ENCODE results near the gene GRB2. TPM values are rescaled to one million over a fixed set of nuclear protein-coding genes. Genes with fewer than 3 reads are reported as not detected.

GRB2 gene
- total and polyA plus RNA-seq, 7 experiments from 2014 or later = 112 to 167 (median 145) TPM

DNA sequence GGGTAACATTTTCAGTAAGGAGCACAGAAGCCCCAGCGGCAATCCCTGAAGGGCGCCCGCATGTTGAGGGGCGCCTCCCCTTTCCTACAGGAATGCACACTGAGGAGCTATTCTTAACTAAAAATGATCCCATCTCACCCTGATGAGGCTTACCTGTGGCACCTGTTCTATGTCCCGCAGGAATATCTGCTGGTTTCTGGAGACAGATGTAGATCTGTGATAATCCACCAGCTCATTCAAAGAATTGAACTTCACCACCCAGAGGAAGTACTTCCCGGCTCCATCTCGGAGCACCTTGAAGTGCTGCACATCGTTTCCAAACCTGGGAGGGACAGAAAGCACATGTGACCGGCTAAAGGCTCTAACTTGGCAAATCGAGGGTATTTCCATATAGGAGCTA, 84.0 kb downstream of the GRB2 start:
- H3K4me1 ChIP-seq (ENCODE audit: control insufficient read depth in 2 of 2, insufficient read depth in 2 of 2, low read length in 2 of 2) = peaks cover 4 to 11% of the 10 kb centered on the region in 2 donors
- peaks cover 11 to 69% (median 11%) of the 10 kb centered on the region in 3 experiments for H3K36me3 ChIP-seq (ENCODE audit: control insufficient read depth in 2 of 3, insufficient read depth in 3 of 3, low read length in 3 of 3)
- intact Hi-C loops (cut with micrococcal nuclease) = no loop called here
- ATAC-seq = no peak
- ChIA-PET CTCF (interaction anchor here (0.6 to 3.6 kb wide), 14 partner anchors 9 to 207 kb away, joined by 3 to 20 read pairs (median 4); no protein-coding TSS in a partner anchor), POLR2A (interaction anchor here (0.6 to 2.6 kb wide), 5 partner anchors 15 to 84 kb away, joined by 3 to 18 read pairs (median 4); partner anchors contain the start of gene GRB2)
- no peaks in the 10 kb centered on the region for H3K9me3 ChIP-seq (ENCODE audit: control insufficient read depth in 2 of 3, low read length in 3 of 3)
- Mint-ChIP-seq H3K4me1 (peaks cover 0 to 34% (median 23%) of the 10 kb centered on the region in 7 donors), H3K27me3 (no peaks in the 10 kb centered on the region), H3K9me3 (no peaks in the 10 kb centered on the region), H3K4me3 (no peak overlapping the region), H3K27ac (peak overlapping the region in 1 of 9 donors; percentile 25), H3K36me3 (peaks cover 0 to 29% (median 13%) of the 10 kb centered on the region in 5 donors)
- no peaks in the 10 kb centered on the region for H3K27me3 ChIP-seq (ENCODE audit: control insufficient read depth in 2 of 2, insufficient read depth in 2 of 2, low read length in 2 of 2)
- no peak overlapping the region for H3K27ac ChIP-seq (ENCODE audit: low read depth, low read length)
- H3K4me3 ChIP-seq (ENCODE audit: low read length) = no peak overlapping the region
- DNase-seq = no peak

DNA sequence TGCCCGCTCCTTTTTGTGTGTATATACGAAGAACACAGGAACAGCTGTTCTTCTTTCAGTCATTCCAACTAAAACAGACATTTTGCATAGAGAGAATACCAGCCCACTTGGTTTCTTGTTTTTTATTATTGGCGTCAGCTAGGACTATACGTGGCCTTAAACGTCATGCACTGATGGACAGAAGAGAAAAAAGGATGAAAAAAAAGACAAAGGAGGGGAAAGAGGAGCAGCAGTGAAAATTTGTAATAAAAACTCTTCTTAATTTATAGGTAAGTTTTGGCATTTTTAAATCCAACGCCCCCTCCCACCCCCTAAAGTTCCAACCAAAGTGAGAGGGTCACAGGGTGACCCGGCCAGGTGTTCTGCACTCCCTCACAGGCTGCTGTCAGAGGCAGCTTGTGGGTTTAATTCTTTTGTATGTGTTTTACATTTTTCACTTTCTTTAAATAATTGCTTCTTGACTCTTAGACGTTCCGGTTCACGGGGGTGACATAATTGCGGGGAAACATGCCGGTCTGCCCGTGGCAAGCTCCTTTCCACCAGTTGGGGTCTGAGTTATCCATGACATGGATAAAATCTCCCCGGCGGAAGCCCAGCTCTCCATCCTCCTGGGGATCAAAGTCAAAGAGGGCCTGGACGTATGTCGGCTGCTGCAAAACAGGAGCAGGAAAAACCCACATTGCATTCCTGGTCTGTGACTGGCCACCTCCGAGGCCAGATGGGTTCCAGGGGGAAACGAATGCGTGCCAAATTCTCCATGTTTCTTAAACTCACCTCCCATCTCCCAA, 85.4 kb downstream of the GRB2 start:
- H3K4me1 ChIP-seq (ENCODE audit: control insufficient read depth in 2 of 2, insufficient read depth in 2 of 2, low read length in 2 of 2) = peaks cover 4% of the 10 kb centered on the region in 2 donors

DNA sequence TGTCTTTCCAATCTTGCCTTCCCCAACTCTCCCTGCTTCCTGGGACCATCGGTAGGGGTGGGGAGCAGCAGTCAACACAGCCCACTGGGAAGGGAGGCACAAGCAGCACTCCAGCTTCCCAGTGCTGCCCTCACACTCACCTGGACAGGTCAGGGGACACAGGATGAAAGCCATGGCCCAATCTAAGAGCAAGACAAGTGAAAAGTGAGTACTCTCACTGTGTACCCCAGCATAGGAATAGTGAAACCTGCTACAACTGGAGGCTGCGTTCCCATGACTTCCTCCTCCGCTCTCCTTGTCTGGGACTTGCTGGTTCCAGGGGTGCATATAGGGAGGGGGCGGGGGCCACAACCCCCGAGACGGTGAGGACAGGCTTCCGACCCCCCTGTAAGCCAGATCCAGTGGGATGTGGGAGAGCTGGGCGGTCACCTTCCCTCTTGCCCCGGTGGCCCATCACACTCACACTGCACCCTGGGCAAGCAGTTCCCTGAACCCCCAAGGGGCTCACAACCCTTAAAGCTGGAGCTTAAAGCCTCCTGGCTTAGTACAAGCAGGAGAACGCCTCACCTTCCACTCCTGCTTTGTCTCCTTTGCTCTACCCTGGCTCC, 86.8 kb downstream of the GRB2 start:
- no peak overlapping the region for H3K4me3 ChIP-seq (ENCODE audit: low read length)
- ATAC-seq (no peak), DNase-seq (no peak)
- intact Hi-C loops (cut with micrococcal nuclease) = no loop called here
- H3K36me3 ChIP-seq (ENCODE audit: control insufficient read depth in 2 of 3, insufficient read depth in 3 of 3, low read length in 3 of 3) = peaks cover 11 to 56% (median 11%) of the 10 kb centered on the region in 3 experiments
- ChIA-PET CTCF (interaction anchor here (1.0 to 1.9 kb wide), 2 partner anchors 11 to 93 kb away, joined by 4 to 6 read pairs; no protein-coding TSS in a partner anchor), POLR2A (no interaction called here)
- no peak overlapping the region for H3K4me3 Mint-ChIP-seq
- H3K27ac Mint-ChIP-seq = peak overlapping the region in 3 of 9 donors; percentile 5 to 42 (median 36)
- no peak overlapping the region for H3K27ac ChIP-seq (ENCODE audit: low read depth, low read length)
- H3K9me3 ChIP-seq (ENCODE audit: control insufficient read depth in 2 of 3, low read length in 3 of 3) = no peaks in the 10 kb centered on the region
- no peaks in the 10 kb centered on the region for H3K27me3 ChIP-seq (ENCODE audit: control insufficient read depth in 2 of 2, insufficient read depth in 2 of 2, low read length in 2 of 2)
- H3K27me3 Mint-ChIP-seq = no peaks in the 10 kb centered on the region
- peaks cover 4% of the 10 kb centered on the region in 2 donors for H3K4me1 ChIP-seq (ENCODE audit: control insufficient read depth in 2 of 2, insufficient read depth in 2 of 2, low read length in 2 of 2)
- H3K36me3 Mint-ChIP-seq = peaks cover 0 to 25% (median 10%) of the 10 kb centered on the region in 5 donors
- H3K4me1 Mint-ChIP-seq = peaks cover 0 to 19% (median 9%) of the 10 kb centered on the region in 7 donors
- H3K9me3 Mint-ChIP-seq = no peaks in the 10 kb centered on the region

More for the DNA sequence above, 85.4 kb downstream of the GRB2 start:
- peaks cover 11 to 62% (median 11%) of the 10 kb centered on the region in 3 experiments for H3K36me3 ChIP-seq (ENCODE audit: control insufficient read depth in 2 of 3, insufficient read depth in 3 of 3, low read length in 3 of 3)
- peaks cover 0 to 27% (median 10%) of the 10 kb centered on the region in 5 donors for H3K36me3 Mint-ChIP-seq
- peak overlapping the region in 3 of 9 donors; percentile 13 to 51 (median 48) for H3K27ac Mint-ChIP-seq
- no peak for ATAC-seq
- no peak overlapping the region for H3K27ac ChIP-seq (ENCODE audit: low read depth, low read length)
- no peaks in the 10 kb centered on the region for H3K9me3 ChIP-seq (ENCODE audit: control insufficient read depth in 2 of 3, low read length in 3 of 3)
- H3K9me3 Mint-ChIP-seq = no peaks in the 10 kb centered on the region
- ChIA-PET POLR2A (interaction anchor here (0.6 kb wide), 1 partner anchor 94 kb away, joined by 4 read pairs; no protein-coding TSS in a partner anchor), CTCF (interaction anchor here (0.6 to 1.9 kb wide), 5 partner anchors 10 to 102 kb away, joined by 3 to 7 read pairs (median 4); no protein-coding TSS in a partner anchor)
- DNase-seq = no peak
- H3K27me3 ChIP-seq (ENCODE audit: control insufficient read depth in 2 of 2, insufficient read depth in 2 of 2, low read length in 2 of 2) = no peaks in the 10 kb centered on the region
- no peak overlapping the region for H3K4me3 Mint-ChIP-seq
- intact Hi-C loops (cut with micrococcal nuclease) = no loop called here
- H3K4me3 ChIP-seq (ENCODE audit: low read length) = no peak overlapping the region
- H3K27me3 Mint-ChIP-seq = no peaks in the 10 kb centered on the region
- H3K4me1 Mint-ChIP-seq = peaks cover 0 to 20% (median 9%) of the 10 kb centered on the region in 7 donors

DNA sequence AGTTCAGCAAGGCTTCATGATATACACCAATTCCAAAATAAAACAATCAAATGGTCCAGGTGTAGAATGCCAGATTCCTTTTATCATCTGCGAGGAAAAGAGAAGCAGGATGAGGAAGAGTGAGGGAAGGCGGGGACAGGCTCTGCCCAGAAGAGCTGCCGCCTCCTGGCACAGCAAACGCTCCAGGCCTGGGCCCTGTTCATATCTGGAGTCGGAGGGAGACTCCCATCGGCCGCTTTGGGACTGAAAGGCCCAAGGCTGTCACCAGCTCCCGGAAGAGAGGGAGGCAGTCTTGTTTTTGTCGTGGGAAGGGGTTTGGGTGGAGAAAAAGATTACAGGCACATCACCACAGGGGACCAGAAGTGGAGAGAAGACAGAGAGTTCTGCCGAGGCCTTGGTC, 87.3 kb downstream of the GRB2 start:
- H3K4me1 ChIP-seq (ENCODE audit: control insufficient read depth in 2 of 2, insufficient read depth in 2 of 2, low read length in 2 of 2) = peaks cover 1 to 2% of the 10 kb centered on the region in 2 donors
- Mint-ChIP-seq H3K27me3 (no peaks in the 10 kb centered on the region), H3K9me3 (no peaks in the 10 kb centered on the region), H3K36me3 (peaks cover 0 to 23% (median 10%) of the 10 kb centered on the region in 5 donors), H3K27ac (peak overlapping the region in 2 of 9 donors; percentile 36 to 42), H3K4me3 (no peak overlapping the region), H3K4me1 (peaks cover 0 to 16% (median 7%) of the 10 kb centered on the region in 7 donors)
- DNase-seq (no peak), ATAC-seq (no peak)
- intact Hi-C loops (cut with micrococcal nuclease) = no loop called here
- CTCF ChIA-PET = no interaction called here
- H3K27ac ChIP-seq (ENCODE audit: low read depth, low read length) = no peak overlapping the region
- H3K9me3 ChIP-seq (ENCODE audit: control insufficient read depth in 2 of 3, low read length in 3 of 3) = no peaks in the 10 kb centered on the region
- H3K4me3 ChIP-seq (ENCODE audit: low read length) = no peak overlapping the region
- H3K36me3 ChIP-seq (ENCODE audit: control insufficient read depth in 2 of 3, insufficient read depth in 3 of 3, low read length in 3 of 3) = peaks cover 11 to 52% (median 11%) of the 10 kb centered on the region in 3 experiments
- POLR2A ChIA-PET = no interaction called here
- no peaks in the 10 kb centered on the region for H3K27me3 ChIP-seq (ENCODE audit: control insufficient read depth in 2 of 2, insufficient read depth in 2 of 2, low read length in 2 of 2)

DNA sequence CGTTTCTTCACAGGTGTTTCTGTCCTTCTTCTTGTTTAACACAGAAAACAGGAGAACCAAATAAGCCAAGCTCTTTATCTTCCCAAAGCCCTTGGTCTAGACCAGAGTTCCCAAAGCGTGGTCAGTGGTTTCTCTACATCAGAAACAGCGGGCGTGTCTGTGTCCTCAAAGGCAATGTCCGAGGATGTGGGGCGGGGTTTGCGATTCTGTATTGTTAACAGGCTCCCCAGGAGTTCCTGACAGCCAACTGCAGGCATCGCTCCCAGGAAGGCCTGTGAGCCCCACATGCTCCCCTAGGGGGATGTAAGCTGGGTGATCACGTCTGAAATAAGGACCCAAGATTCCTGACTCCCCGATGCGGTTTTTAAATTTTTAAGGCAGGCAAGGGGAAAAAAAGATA, 87.8 kb downstream of the GRB2 start:
- H3K9me3 ChIP-seq (ENCODE audit: control insufficient read depth in 2 of 3, low read length in 3 of 3) = no peaks in the 10 kb centered on the region
- H3K4me1 Mint-ChIP-seq = peaks cover 2 to 14% (median 4%) of the 10 kb centered on the region in 7 donors
- POLR2A ChIA-PET = no interaction called here
- no peaks in the 10 kb centered on the region for H3K27me3 ChIP-seq (ENCODE audit: control insufficient read depth in 2 of 2, insufficient read depth in 2 of 2, low read length in 2 of 2)
- ATAC-seq (no peak), DNase-seq (no peak)
- peaks cover 11 to 51% (median 11%) of the 10 kb centered on the region in 3 experiments for H3K36me3 ChIP-seq (ENCODE audit: control insufficient read depth in 2 of 3, insufficient read depth in 3 of 3, low read length in 3 of 3)
- no peak overlapping the region for H3K27ac ChIP-seq (ENCODE audit: low read depth, low read length)
- intact Hi-C loops (cut with micrococcal nuclease) = no loop called here
- no peak overlapping the region for H3K4me3 ChIP-seq (ENCODE audit: low read length)
- peaks cover 0 to under 1% of the 10 kb centered on the region in 2 donors for H3K4me1 ChIP-seq (ENCODE audit: control insufficient read depth in 2 of 2, insufficient read depth in 2 of 2, low read length in 2 of 2)
- no peaks in the 10 kb centered on the region for H3K9me3 Mint-ChIP-seq
- H3K36me3 Mint-ChIP-seq = peaks cover 0 to 21% (median 10%) of the 10 kb centered on the region in 5 donors
- H3K27ac Mint-ChIP-seq = peak overlapping the region in 6 of 9 donors; percentile 13 to 65 (median 44)
- CTCF ChIA-PET = no interaction called here
- H3K4me3 Mint-ChIP-seq = no peak overlapping the region
- no peaks in the 10 kb centered on the region for H3K27me3 Mint-ChIP-seq

DNA sequence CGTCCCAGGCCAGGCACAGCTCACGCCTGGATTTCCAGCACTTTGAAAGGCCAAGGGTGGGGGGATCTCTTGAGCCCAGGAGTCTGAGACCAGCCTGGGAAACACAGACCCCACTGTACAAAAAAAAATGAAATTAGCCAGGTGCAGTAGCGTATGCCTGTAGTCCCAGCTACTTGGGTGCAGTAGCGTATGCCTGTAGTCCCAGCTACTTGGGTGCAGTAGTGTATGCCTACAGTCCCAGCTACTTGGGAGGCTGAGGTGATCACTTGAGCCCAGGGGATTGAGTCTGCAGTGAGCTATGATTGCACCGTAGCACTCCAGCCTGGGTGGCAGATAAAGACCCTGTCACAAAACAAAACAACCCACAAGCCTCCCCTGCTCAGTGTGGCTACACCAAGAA, 89.2 kb downstream of the GRB2 start:
- Mint-ChIP-seq H3K36me3 (peaks cover 0 to 16% (median 10%) of the 10 kb centered on the region in 5 donors), H3K27me3 (no peaks in the 10 kb centered on the region), H3K27ac (peak overlapping the region in 3 of 9 donors; percentile 9 to 54 (median 25)), H3K4me3 (no peak overlapping the region), H3K9me3 (no peaks in the 10 kb centered on the region), H3K4me1 (peaks cover 2 to 20% (median 8%) of the 10 kb centered on the region in 7 donors)
- DNase-seq (no peak), ATAC-seq (no peak)
- CTCF ChIA-PET = interaction anchor here (0.6 to 0.9 kb wide), 2 partner anchors 54 to 109 kb away, joined by 3 to 4 read pairs; partner anchors contain the start of gene MRPS7
- H3K4me3 ChIP-seq (ENCODE audit: low read length) = no peak overlapping the region
- H3K27ac ChIP-seq (ENCODE audit: low read depth, low read length) = no peak overlapping the region
- POLR2A ChIA-PET = interaction anchor here (0.6 to 1.0 kb wide), 2 partner anchors 45 to 57 kb away, joined by 3 read pairs; partner anchors contain the start of gene MIF4GD
- no peaks in the 10 kb centered on the region for H3K9me3 ChIP-seq (ENCODE audit: control insufficient read depth in 2 of 3, low read length in 3 of 3)
- intact Hi-C loops (cut with micrococcal nuclease) = no loop called here
- peaks cover 4 to 42% (median 11%) of the 10 kb centered on the region in 3 experiments for H3K36me3 ChIP-seq (ENCODE audit: control insufficient read depth in 2 of 3, insufficient read depth in 3 of 3, low read length in 3 of 3)
- no peaks in the 10 kb centered on the region for H3K27me3 ChIP-seq (ENCODE audit: control insufficient read depth in 2 of 2, insufficient read depth in 2 of 2, low read length in 2 of 2)
- peaks cover 0 to 13% of the 10 kb centered on the region in 2 donors for H3K4me1 ChIP-seq (ENCODE audit: control insufficient read depth in 2 of 2, insufficient read depth in 2 of 2, low read length in 2 of 2)

Measured in naive thymus-derived CD4-positive, alpha-beta T cell (primary cell).